Panc1 (cell line): ENCODE data around the gene ZFYVE27.

Experiments used
- SIN3A ChIP-seq: IDR thresholded peaks from 2 replicates; pipeline ENCODE4 v1.6.1; 2012; ENCODE audit warnings: low read depth, mild to moderate bottlenecking, low read length, moderate library complexity, borderline replicate concordance; ENCODE audit not compliant: insufficient read depth
- TCF7L2 ChIP-seq: IDR thresholded peaks from 2 replicates; pipeline ENCODE4 v1.6.1; 2011; ENCODE audit warnings: mild to moderate bottlenecking, low read depth, low read length, inconsistent platforms
- TF ChIP-seq, protein P1 (sequence below): fragments of 450-650 bp; IDR thresholded peaks from 2 replicates; pipeline ENCODE4 v1.5.1; 2017; ENCODE audit warnings: mild to moderate bottlenecking
- TF ChIP-seq, protein P2 (sequence below), 2 experiments: IDR thresholded peaks; 2 replicates each; pipeline ENCODE4 v1.6.1; 2011 to 2012; ENCODE audit warnings: low read depth in 2 of 2, control low read depth in 1 of 2, low read length in 1 of 2, mild to moderate bottlenecking in 1 of 2, moderate library complexity in 1 of 2; ENCODE audit not compliant: insufficient read depth in 1 of 2

DNA sequence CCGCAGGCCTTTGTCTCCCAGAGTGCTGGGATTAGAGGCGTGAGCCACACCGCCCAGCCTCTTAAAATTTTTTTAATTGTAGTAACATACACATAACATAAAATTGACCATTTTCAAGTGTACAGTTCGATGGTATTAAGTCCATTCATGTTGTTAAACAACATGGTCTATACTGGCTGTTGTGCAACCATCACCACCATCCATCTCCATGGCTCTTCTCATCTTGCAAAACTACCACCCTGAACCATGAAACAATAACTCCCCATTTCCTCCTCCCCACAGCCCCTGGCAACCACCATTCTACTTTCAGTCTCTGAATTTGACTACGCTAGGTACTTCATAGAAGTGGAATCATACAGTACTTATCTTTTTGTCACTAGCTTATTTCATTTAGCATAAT, 7.9 kb upstream of the ZFYVE27 start:
- TF ChIP-seq, protein P1, sequence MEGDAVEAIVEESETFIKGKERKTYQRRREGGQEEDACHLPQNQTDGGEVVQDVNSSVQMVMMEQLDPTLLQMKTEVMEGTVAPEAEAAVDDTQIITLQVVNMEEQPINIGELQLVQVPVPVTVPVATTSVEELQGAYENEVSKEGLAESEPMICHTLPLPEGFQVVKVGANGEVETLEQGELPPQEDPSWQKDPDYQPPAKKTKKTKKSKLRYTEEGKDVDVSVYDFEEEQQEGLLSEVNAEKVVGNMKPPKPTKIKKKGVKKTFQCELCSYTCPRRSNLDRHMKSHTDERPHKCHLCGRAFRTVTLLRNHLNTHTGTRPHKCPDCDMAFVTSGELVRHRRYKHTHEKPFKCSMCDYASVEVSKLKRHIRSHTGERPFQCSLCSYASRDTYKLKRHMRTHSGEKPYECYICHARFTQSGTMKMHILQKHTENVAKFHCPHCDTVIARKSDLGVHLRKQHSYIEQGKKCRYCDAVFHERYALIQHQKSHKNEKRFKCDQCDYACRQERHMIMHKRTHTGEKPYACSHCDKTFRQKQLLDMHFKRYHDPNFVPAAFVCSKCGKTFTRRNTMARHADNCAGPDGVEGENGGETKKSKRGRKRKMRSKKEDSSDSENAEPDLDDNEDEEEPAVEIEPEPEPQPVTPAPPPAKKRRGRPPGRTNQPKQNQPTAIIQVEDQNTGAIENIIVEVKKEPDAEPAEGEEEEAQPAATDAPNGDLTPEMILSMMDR = no peak
- TF ChIP-seq, protein P2, sequence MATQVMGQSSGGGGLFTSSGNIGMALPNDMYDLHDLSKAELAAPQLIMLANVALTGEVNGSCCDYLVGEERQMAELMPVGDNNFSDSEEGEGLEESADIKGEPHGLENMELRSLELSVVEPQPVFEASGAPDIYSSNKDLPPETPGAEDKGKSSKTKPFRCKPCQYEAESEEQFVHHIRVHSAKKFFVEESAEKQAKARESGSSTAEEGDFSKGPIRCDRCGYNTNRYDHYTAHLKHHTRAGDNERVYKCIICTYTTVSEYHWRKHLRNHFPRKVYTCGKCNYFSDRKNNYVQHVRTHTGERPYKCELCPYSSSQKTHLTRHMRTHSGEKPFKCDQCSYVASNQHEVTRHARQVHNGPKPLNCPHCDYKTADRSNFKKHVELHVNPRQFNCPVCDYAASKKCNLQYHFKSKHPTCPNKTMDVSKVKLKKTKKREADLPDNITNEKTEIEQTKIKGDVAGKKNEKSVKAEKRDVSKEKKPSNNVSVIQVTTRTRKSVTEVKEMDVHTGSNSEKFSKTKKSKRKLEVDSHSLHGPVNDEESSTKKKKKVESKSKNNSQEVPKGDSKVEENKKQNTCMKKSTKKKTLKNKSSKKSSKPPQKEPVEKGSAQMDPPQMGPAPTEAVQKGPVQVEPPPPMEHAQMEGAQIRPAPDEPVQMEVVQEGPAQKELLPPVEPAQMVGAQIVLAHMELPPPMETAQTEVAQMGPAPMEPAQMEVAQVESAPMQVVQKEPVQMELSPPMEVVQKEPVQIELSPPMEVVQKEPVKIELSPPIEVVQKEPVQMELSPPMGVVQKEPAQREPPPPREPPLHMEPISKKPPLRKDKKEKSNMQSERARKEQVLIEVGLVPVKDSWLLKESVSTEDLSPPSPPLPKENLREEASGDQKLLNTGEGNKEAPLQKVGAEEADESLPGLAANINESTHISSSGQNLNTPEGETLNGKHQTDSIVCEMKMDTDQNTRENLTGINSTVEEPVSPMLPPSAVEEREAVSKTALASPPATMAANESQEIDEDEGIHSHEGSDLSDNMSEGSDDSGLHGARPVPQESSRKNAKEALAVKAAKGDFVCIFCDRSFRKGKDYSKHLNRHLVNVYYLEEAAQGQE (IDR thresholded peaks at IDR 0.05; ENCODE audit: insufficient read depth in 1 of 2, low read depth in 2 of 2, low read length in 1 of 2) = no peak
- TF ChIP-seq TCF7L2 = no peak
- TF ChIP-seq SIN3A = no peak
